H1 (cell line): Measurements from ENCODE around the gene CNOT1. TPM values are rescaled to one million over a fixed set of nuclear protein-coding genes. Genes with fewer than 3 reads are reported as not detected.

ENCODE experiments used
- ATF3 ChIP-seq: IDR thresholded peaks from 2 replicates; pipeline ENCODE4 v1.6.1; 2011; ENCODE audit warnings: low read depth, mild to moderate bottlenecking, low read length; ENCODE audit not compliant: insufficient read depth
- CHD7 ChIP-seq: fragments of 300-600 bp; sonication (generic); IDR thresholded peaks from 2 replicates; pipeline ENCODE4 v1.7.1; 2012; ENCODE audit warnings: low read length, moderate library complexity, mild to moderate bottlenecking, inconsistent platforms; ENCODE audit not compliant: insufficient replicate concordance
- POLR2A ChIP-seq, 2 experiments: IDR thresholded peaks; 1 replicate in 1 of 2; 2 replicates in 1 of 2; pipeline ENCODE4 v1.6.1; 2011; ENCODE audit warnings: low read depth in 2 of 2, low read length in 2 of 2, mild to moderate bottlenecking in 2 of 2; ENCODE audit errors: control extremely low read depth in 1 of 2
- POU5F1 ChIP-seq: IDR thresholded peaks from 2 replicates; pipeline ENCODE4 v1.6.1; 2011; ENCODE audit warnings: low read depth, mild to moderate bottlenecking, low read length, moderate library complexity
- SP2 ChIP-seq: IDR thresholded peaks from 2 replicates; pipeline ENCODE4 v1.6.1; 2012; ENCODE audit warnings: mild to moderate bottlenecking, low read length, inconsistent platforms
- USF2 ChIP-seq: IDR thresholded peaks from 2 replicates; pipeline ENCODE4 v1.6.1; 2011; ENCODE audit warnings: low read length, improper control_type of control experiment
- polyA plus RNA-seq, 7 experiments: library from polyadenylated mRNA; depleted of rRNA in 3 of 7; stranded (reverse) in 5 of 7; unstranded in 2 of 7; fragments of >200 nt in 5 of 7; fragments of 200-250 nt in 2 of 7; gene quantifications; 1 replicate in 5 of 7; 2 replicates in 1 of 7; 4 replicates in 1 of 7; pipeline versions ENCODE4 v1.2.1 to v1.2.3, GENCODE V29; 2011 to 2013; ENCODE audit warnings: missing spikeins in 2 of 7, mixed read lengths in 2 of 7
- total RNA-seq: library from RNA; stranded (reverse); fragmentation: NEBNext Ultra II Directional; extraction: Animal tissue kit (Norgen Biotek cat#: 25700); gene quantifications from 2 replicates; pipeline ENCODE4 v1.2.1, GENCODE V29; 2021

The CNOT1 gene
- total and polyA plus RNA-seq, 2 of the 8 experiments (the other 6 are each of a cell fraction or from before 2014, with no cell fraction given): 306 to 319 TPM

- TF ChIP-seq CHD7 (no peak), USF2 (no peak), POLR2A (IDR thresholded peaks at IDR 0.05; ENCODE audit: control extremely low read depth in 1 of 2, low read depth in 2 of 2, low read length in 2 of 2) (no peak), ATF3 (no peak), SP2 (no peak), POU5F1 (no peak)
Observed at GRCh38 chr16:58614860-58615259, 14.8 kb downstream of the CNOT1 start (continued).
